HG03571 (cell line): Measurements from ENCODE around the gene OSMR.
"Not testable (repeated sequence)": the region's sequence is repeated elsewhere in the genome, so short reads cannot be mapped to it uniquely, and the experiment has no call there.

ENCODE experiments used
- ATAC-seq: cut with Tn5 transposase; IDR thresholded peaks from one replicate; pipeline ENCODE4 v1.9.1; 2021; ENCODE audit not compliant: unreplicated experiment

The OSMR gene

GRCh38 chr5:38830521-38831051 is 15.2 kb upstream of the OSMR start:
- no peak for ATAC-seq

DNA sequence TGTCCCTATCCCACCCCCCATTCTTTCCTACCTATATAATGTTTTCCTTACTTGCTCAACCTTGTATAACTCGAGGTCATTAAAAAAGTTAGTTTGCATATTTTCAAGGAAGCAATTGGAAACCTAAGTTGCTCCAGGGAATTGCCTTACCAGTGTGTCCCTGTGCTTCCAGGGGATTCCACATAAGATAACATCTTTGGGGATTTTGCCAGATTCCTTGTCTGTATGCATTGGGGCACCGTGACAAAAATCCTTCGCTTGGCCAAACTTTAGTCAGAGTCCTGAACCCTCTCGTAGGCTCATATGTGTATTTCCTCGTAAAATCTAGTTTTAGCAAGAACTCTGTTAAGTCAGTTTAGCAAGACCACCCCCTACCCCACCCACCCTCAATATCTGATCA is 14.7 kb upstream of the OSMR start:
- ATAC-seq = no peak

DNA sequence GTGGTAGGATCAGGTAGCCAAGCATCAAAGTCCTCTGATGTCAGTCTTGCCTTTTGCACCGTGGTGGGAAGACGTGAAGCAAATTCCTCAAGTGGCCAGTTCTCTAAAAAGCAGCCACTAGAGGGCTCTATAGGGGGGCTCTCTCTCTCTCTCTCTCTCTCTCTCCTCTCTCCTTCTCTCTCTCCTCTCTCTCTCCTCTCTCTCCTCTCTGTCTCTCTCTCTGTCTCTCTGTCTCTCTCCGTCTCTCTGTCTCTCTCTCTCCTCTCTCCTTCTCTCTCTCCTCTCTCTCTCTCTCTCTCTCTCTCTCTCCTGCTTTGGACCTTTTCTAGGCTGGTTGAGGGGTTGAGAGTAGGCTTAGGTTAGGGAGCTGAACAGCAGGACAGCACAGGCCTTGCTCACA is 13.9 kb upstream of the OSMR start:
- no peak for ATAC-seq

DNA sequence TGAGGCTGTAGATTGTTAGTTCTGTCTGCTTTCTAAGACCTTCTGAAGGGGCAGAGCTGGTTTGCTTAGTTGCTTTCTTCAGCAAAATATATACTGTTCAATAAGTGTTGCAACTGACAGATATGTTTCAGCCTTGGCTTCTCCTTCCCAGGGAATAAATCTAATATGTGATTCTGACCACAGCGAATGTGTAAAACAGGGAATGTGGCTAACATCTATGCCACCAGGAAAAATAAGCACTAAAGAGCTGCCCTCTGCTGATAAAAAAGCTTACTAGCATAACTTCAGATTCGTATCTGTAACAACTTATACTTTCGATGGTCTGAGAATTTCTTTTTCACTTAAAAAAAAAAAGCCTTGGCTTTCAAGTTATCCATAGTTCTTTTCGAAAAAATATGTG is 13.0 kb upstream of the OSMR start:
- no peak for ATAC-seq

GRCh38 chr5:38835887-38836286 is 9.9 kb upstream of the OSMR start:
- no peak for ATAC-seq

DNA sequence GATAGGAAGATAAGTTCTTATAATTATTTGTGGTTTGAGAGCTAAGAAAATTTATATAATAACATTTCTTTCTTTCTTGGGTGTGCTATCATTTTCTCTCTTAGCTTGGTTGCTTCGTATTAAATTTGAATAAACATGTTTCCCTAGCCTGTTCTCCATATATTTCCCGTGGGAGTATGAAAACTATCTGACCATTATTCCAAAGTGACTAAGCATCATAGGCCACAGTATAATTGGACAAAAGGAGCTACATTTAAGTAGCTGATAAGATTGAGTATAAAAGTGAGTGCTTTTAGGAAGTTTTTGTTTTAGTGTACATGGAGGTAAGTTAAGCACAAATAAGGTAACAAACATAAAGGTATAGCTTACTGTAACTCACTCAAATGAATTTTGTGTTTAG is 8.4 kb upstream of the OSMR start:
- no peak for ATAC-seq

DNA sequence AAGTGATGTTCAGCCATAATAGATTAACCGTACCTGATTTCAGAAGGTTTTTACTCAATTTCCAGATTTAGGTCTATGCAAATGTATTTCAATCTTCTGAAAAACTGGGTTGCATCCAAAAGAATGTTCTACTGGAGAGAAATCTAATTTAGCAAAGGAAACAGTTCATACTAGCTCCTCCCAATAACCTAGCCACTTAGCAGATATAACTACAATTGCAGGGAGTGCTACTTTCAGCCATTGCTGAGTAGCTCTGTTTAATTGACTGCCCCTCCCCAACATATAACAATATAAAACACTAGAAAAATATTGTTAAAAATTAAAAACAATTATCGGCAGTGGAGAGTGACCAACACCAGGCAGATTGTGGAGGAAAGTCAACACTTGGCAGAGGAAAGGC is 7.9 kb upstream of the OSMR start:
- ATAC-seq = no peak

GRCh38 chr5:38843665-38844064 is 2.1 kb upstream of the OSMR start:
- no peak for ATAC-seq

DNA sequence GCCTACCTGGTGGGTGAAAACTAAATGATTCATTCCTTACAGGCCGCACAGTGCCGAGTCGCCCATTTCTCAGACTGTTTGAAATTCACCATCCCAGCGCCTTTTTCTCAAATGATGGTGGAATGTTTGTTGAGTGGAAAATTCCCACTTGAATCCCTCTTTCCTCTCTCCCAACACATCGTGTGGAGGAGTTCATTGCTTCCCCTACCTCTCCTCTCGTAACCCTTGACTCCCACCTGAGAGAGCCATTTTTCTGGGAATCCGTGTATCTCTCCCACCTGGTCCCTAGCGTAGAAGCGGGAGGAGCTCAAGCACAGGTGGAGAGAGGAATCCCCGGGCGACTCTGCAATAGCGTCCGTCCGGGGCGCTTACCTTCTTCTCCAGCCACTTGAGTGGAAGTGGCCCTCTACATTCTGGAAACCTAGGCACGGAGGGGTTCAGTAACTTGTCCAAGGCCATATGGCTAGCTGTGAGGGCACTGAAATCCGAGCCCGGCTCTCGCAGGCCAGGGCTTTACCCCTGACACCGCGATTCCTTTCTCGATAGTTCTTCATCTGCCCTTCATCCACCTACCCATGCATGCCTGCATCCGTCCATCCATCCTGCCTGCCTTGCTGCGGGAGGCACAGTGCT is 683 bp downstream of the OSMR start:
- ATAC-seq = no peak

DNA sequence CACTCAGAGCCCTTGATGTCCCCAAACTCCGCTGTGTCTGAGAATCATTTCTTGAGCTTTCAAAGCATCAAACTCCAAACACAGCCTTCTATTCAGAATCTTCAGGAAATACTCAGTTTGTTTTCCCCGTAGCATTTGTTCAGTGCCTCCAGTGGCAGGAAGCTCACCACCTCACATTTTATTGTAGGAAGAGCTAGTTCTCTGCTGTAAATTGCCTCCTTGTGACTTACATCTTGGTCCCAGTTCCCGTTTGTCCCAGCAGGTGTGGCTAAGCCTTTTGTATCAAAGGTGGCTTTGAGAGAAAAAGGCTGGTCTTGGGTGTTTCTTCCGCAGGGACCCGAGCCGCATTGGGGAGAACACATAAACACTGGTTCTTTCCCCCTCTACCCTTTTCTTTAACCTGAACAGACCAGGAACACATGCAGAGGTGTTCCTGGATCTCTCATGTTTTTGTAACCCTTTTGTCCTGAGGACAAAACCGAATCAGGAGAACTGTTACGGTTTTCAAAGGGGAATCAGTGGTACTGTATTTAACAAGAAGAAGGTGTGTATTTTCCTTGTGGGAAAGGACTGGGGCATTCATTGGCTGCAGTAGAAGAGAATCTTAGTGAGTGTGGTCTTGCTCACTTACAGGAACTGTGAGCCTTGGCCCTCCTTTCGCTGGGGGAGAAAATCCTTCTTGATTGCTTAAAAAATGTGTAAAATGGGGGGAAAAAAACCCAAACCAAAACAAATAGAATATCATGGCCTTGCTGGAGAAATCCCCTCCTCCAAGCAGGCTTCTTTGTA is 1.9 kb downstream of the OSMR start:
- no peak for ATAC-seq

DNA sequence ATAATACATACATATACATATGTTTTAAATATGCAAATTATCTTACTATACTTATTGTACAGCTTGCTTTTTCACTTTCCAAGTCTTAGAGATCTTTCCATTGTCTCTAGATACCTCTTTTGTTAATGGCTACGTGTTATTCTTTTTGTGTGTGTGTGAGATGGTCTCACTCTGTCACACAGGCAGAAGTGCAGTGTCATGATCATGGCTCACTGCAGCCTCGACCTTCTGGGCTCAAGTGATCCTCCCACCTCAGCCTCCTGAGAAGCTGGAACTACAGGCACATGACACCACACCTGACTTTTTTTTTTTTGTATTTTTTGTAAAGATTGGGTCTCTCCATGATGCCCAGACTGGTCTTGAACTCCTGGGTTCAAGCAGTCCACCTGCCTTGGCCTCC is 2.8 kb downstream of the OSMR start:
- ATAC-seq = no peak

- not testable (repeated sequence) for ATAC-seq
These were observed 5.8 kb downstream of the OSMR start for GRCh38 chr5:38851640-38852039.

DNA sequence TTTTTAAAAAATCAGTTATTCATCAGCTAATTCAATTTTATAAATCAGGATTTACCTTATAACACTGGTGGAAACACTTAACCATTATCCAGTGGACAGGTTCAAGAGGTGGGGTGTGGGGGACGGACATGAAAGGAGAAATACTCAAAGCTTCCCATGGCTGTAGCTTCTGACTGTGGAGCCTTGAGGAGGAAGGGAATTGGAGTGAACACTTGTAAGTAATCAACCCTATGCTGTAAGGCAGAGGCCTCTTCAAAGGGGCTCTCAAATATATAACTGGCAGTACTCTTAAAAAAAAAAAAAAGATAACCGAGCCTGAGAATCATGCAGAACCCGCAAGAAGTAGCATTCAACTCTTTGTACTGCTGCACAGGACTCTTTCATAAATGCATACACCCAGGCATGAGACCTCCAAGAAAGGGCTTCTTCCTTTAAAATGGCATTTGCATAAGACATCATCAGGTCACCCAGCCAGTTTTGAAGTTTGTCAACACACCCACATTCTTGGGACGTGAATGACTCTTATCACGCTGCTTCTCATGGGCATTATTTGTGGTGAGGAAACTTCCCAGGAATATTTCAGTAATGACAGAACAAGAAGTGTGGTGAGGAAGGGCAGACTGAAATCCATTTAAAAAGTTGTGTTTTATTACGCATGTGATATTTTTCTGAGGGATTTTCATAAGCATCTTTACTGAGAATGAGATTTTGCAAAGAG is 8.1 kb downstream of the OSMR start:
- ATAC-seq = no peak

DNA sequence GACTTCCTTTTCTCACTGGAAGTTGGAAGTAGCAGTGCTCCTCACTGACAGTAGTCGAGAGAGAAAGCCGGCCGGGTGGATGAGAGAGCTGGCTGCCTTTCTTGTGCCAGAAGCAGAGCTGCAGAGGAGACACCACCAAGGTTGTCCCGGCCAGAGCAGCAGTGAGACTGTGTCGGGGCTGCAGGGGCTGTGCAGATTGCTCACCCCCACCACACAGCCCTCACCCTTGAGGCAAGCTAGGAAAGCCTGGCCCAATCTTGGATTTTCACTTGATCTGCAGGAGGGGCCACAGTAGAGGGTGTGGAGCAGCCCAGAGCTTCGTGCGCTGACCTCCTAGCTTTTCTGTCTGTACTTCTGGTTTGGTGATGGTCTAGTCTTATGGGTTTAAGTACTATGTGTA is 9.1 kb downstream of the OSMR start:
- no peak for ATAC-seq

- ATAC-seq = no peak
These were observed 10.8 kb downstream of the OSMR start for GRCh38 chr5:38856660-38857059.

DNA sequence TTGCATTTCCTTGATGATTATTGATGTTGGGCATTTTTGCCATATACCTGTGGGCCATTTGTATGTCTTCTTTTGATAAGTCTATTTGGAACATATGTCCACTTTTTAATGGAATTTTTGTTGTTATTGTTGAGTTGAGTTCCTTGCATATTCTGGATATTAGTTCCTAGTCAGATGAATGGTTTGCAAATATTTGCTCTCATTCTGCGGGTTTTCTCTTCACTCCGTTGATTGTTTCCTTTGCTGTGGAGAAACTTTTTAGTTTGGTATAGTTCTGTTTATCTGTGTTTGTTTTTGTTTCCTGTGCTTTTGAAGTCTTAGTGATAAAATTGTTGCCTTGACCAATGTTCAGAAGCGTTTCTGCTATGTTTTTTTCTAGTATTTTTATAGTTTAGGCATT is 13.0 kb downstream of the OSMR start:
- no peak for ATAC-seq

- ATAC-seq = not testable (repeated sequence)
These were observed 16.4 kb downstream of the OSMR start for GRCh38 chr5:38861986-38862770.

- ATAC-seq = no peak
These were observed 20.7 kb downstream of the OSMR start for GRCh38 chr5:38866362-38867031.

GRCh38 chr5:38867032-38867398 is 21.2 kb downstream of the OSMR start:
- no peak for ATAC-seq

- no peak for ATAC-seq
These were observed 21.6 kb downstream of the OSMR start for GRCh38 chr5:38867416-38867815.

DNA sequence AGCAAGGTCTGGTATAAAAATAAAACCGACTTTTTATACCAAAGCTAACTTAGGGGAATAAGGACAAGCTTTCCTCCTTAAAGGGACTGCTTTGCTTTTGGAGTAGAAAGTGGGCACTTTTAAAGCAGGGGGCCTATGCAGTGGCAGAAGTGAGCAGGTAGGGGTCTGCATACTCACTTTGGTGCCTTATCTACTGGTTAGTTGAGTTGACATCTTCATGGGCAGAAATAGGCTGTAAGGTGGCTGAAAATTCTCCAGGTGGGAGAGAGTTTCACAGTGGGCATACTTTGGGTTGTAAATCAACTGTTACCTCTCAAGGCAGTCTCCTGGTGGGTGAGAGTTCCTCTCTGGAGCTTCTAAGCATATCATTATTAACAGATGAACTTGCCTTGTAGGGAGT is 24.8 kb downstream of the OSMR start:
- ATAC-seq = no peak
